ENCODE data around the gene CMC2. TPM values are rescaled to one million over a fixed set of nuclear protein-coding genes. Genes with fewer than 3 reads are reported as not detected.

Gene CMC2
- total RNA-seq, 1 donor from 2014 or later: 45.6 TPM

GRCh38 chr16:80973991-80974390 lies 32.7 kb downstream of the CMC2 start:
- no peak for DNase-seq (ENCODE audit: low spot score)

DNA sequence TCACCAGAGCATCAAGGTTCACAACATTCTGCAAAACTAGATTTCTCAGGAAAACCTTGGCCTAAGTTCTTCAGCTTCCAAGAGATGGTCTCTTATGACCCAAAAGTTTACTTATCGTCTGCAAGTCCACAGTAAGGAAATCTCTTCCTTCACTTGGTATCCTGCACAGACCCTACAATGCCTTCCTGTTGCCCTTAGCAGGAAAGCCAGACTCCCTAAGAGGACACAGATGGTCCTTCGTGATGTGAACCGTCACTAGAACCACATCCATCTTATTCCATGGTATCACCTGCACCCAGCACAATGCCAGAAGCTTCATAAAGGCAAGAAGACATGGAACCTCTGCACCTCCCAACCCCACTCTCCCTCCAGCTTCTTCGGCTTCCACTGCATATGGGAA lies 34.1 kb downstream of the CMC2 start:
- DNase-seq (ENCODE audit: low spot score): no peak

- no peak for DNase-seq (ENCODE audit: low spot score)
Measured at GRCh38 chr16:80971819-80972218, 34.9 kb downstream of the CMC2 start.

- no peak for DNase-seq (ENCODE audit: low spot score)
Measured at GRCh38 chr16:80969114-80969484, 37.6 kb downstream of the CMC2 start.

DNA sequence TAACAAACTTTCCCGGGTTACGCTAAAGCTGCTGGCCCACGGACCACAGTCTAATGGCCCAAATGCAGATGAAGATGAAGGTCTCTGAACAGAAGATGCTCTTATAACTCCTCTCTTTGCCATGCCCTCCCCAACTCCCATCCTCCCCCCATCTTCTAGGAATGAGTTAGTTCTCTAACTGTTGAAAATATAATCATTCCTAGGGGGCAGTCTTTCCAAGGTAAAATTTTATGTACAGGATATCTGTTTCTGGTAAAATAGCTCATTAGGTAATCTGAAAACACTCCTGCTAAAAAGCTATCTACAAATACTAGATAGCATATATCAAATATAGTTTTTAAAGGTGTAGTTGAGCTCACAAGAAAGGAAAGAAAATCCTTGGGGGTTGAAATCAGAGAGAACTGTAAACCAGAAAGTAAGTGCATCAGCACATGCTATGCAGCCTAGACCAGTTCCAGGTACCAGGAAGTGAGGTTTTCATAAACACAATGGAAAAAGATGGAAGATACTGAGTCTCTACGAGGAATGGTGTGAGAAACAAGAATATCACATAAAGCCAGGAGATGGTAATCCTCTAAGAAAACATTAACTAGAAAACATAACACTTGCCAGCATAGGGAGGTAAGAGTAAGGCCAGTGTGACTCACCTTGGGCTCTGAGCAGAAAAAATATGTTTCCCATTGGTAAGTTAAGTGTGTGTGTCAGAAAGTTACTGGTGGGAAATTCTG lies 38.1 kb downstream of the CMC2 start:
- DNase-seq (ENCODE audit: low spot score): no peak

- no peak for DNase-seq (ENCODE audit: low spot score)
Measured at GRCh38 chr16:80966617-80967016, 40.1 kb downstream of the CMC2 start.

DNA sequence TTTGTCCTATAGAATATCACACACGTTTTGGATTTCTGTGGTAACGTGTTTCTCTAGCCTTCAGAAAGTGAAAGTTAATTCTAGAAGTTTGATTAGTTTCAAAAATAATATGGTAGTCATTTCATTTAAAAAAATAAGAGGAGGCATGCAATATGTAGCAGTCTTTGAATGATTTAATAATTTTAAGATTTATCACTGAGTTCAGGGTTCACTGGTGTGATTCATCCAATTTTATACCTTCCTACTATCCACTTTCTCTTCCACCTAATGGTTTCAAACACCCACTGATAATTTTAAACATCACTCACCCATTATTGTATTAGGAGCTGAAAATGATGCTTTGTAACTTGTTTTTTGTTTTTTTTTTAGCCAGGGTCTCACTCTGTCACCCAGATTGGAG lies 42.3 kb downstream of the CMC2 start:
- DNase-seq (ENCODE audit: low spot score): no peak

GRCh38 chr16:80962879-80963278 lies 43.8 kb downstream of the CMC2 start:
- DNase-seq (ENCODE audit: low spot score): no peak

- DNase-seq (ENCODE audit: low spot score): no peak
Measured at GRCh38 chr16:80958284-80958683, 48.4 kb downstream of the CMC2 start.

DNA sequence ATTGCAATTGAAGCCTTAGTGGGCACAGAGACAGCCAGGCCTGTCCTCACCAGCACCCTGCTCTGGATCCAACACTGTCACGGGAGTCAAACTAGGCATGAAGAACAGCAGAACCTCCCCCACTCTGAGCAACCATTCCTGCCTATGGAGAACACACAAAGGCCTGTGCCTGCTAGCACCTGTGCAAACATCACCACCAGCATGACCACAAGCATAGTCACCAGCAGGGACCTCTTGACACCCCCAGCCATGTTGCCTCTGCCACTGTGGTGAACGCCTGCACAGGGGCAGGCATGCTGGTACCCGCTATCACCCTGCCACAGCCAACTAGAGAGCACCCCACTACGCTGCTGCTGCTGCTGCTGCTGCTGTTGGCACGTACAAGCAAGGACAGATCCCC lies 51.7 kb downstream of the CMC2 start:
- DNase-seq (ENCODE audit: low spot score): no peak

GRCh38 chr16:80948886-80949493 lies 57.7 kb downstream of the CMC2 start:
- no peak for DNase-seq (ENCODE audit: low spot score)

- no peak for DNase-seq (ENCODE audit: low spot score)
Measured at GRCh38 chr16:80947708-80948625, 58.7 kb downstream of the CMC2 start.

DNA sequence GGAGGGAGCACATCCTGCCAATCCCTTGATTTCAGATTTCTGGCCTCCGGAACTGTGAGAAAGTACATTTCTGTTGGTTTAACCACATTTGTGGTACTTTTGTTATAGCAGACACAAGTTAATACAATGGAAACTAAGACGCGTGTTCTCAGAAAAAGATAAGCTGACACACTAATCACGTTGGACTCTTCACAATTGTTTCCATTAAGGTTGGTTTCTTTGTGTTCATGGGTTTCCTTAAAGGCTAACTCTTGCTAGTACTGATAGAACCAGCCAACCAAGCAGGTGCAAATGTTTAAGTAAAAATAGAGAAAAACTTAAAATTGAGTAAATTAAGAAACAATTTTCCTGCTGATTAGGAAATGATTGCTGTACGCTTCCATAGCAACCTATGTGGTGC lies 59.4 kb downstream of the CMC2 start:
- DNase-seq (ENCODE audit: low spot score): no peak

GRCh38 chr16:80946481-80946880 lies 60.2 kb downstream of the CMC2 start:
- no peak for DNase-seq (ENCODE audit: low spot score)

DNA sequence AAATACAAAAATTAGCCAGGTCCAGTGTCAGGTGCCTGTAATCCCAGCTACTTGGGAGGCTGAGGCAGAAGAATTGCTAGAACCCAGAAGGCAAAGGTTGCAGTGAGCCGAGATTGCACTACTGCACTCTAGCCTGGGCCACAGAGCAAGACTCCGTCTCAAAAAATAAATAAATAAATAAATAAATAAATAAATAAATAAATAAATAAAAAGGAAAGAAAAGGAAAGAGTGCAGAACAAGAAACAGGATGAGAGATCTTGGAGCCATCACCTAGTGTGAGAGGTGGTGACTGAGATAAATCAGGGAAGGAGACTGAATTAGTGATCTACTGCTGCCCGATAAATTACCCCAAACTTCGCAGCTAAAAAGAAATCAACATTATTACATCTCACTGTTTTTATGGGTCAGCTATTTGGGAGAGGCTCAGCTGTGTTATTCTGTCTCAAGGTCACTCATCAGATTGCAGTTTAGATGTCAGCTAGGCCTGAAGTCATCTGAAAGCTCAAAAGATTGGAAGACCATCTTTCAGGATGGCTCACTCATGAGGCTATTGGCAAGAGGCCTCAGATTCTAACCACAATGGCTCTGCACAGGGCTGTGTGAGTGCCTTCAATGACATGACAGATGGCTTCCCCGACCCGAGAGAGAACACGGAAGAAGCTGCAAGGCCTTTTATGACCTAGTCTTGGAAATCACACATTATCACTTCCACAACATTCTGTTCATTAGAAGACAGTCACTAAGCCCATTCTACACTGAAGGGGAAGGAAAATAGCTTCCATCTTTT lies 66.4 kb downstream of the CMC2 start:
- no peak for DNase-seq (ENCODE audit: low spot score)

DNA sequence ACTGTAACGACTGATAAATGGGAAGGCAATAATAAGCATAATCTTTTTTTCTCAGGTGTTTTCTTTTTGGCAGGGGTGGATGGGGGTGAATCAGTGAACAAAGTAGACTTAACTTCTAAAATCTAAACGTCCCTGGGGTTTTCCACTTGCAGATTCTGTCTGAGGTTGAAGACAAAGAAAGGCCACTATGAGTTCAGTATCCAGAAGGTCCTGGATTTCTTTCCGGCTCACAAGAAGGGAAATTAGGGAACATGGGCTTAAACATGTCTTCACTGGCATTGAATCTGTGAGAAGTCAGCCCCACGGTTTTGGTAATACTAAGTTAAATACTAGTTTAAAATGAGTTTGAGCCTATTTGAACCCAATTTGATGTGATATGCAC lies 67.8 kb downstream of the CMC2 start:
- DNase-seq (ENCODE audit: low spot score): no peak

DNA sequence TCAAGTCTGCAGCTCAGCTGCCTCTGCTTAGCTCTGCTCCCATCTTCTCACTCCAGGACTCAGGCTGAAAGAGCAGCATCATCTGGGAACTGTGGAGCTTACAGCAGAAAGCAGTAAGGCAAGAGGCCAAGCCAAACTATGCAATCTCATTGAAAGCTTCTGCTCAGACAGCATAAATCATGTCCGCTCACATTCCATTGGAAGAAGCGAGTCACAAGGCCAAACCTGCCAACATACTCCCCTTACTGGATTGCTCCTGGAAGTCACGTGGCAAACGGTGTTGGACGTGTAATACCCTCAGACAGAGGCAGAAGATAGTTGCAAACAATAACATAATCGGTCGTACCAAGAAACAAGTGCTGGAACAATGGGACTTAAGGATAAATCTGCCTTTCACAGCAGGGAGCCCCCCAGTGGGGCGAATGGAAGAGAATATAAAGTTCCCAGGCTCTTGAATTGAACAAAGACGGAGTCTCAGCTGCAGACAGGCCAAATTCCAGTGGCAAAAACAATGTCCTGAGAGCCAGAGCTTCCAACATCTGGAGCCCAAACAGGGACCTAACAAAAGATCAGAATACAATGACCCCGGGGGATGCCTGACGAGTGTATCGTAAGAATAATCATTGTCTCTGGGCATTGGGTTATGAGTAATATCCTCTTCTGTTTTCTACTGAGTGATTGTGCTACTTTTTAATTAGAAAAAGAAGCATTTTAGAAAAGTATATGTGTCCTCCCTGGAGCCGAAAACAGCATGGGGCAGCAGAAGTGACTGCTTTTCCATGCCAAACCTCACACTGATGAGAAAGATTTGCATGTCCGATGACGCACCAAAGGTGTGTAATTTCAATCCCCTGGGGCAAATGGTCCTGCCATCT lies 68.4 kb downstream of the CMC2 start:
- DNase-seq (ENCODE audit: low spot score): peak; percentile 74

GRCh38 chr16:80936410-80936809 lies 70.3 kb downstream of the CMC2 start:
- DNase-seq (ENCODE audit: low spot score): no peak

DNA sequence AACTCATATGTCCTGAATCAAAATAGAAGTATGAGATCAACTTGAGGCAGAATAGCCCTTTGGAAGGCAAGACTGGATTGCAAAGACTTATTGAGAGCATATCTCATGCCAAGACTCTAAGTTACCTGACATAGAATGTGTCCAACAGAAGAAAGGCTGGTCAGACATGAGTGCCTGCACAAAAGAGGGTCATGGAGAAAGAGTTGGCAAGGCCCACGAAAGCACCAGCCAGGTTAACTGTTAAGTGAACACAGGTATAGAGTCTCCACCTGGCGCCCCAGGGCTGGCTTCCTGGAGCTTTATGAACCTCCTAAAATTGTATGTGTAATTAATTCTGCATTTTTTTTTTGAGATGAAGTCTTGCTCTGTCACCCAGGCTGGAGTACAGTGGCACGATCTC lies 71.0 kb downstream of the CMC2 start:
- DNase-seq (ENCODE audit: low spot score): no peak

DNA sequence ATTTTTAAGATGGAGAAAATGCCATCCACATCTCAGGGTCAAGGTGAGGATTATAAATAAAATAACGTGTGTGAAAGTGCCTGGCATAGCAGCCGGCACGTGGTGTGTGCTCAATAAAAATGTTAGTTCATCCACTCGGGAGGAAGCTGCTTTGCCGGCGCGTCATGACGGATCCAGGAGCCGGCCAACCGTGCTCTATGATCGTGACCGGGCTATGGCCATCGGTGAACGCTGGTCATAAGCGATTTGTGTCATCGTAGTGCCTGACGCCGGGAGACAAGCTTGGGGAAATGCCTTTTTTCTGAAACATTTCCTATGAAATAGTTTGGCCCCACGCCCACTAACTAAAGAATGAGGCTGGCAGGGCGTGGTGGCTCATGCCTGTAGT lies 74.0 kb downstream of the CMC2 start:
- peak; percentile 52 for DNase-seq (ENCODE audit: low spot score)

Measured in ureter (tissue), 1 donor.